NCI-H1105 (cell line): ENCODE results near the gene ST6GALNAC3.
A peak's percentile ranks its signal among the peaks of the same experiment; 100 is the strongest.
"Not testable (repeated sequence)": the region's sequence is repeated elsewhere in the genome, so short reads cannot be mapped to it uniquely, and the experiment has no call there.

Experiments
- DNase-seq: peaks from one replicate; lab custom pipeline; 2025; lab: John Stamatoyannopoulos, UW

Gene ST6GALNAC3

DNA sequence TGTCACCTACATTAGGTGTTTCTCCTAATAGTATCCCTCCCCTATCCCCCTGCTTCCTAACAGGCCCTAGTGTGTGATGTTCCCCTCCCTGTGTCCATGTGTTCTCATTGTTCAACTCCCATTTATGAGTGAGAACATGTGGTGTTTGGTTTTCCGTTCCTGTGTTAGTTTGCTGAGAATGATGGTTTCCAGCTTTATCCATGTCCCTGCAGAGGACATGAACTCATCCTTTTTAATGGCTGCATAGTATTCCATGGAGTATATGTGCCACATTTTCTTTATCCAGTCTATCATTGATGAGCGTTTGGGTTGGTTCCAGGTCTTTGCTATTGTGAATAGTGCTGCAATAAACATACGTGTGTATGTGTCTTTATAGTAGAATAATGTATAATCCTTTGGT lies 267.3 kb downstream of the ST6GALNAC3 start:
- not testable (repeated sequence) for DNase-seq

DNA sequence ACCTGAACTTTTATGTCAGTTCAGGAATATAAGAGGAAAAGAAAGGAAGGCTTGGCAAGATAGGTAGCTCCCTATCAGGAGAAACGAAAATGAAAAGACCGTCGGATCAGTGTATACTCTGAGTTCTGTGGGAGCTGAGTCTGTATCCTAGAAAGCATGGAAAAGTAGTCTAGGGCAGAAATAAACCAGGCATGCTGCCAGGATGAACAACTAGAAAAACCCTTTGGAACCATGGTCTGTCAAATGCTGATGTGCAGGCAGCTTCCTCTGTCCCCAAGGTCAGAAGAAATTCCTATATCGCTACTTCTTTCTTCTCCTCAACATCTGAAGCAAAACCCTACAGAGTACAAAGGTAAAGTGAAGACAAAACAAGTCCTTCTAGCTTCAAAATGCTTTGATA lies 268.8 kb downstream of the ST6GALNAC3 start:
- DNase-seq, result no peak

DNA sequence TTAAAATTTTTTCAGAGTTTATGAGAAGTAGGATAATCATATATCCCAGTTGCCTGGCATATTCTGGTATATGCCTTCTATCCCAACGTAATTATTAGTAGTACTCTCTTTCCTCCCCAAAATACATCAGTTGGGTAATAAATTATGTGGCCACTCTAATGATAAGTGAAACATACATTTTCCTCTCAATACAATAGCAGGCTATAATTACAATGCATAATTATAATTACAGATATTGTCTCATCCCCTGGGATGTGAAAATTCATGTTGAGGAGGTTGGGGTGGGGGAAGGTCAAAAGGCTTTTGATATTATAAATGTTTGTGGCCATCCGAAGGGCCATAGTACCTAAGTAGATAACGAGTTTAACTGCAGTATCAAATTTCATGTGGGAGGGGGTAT lies 277.1 kb downstream of the ST6GALNAC3 start:
- DNase-seq, result no peak

GRCh38 chr1:76352741-76353435 lies 278.3 kb downstream of the ST6GALNAC3 start:
- no peak for DNase-seq

DNA sequence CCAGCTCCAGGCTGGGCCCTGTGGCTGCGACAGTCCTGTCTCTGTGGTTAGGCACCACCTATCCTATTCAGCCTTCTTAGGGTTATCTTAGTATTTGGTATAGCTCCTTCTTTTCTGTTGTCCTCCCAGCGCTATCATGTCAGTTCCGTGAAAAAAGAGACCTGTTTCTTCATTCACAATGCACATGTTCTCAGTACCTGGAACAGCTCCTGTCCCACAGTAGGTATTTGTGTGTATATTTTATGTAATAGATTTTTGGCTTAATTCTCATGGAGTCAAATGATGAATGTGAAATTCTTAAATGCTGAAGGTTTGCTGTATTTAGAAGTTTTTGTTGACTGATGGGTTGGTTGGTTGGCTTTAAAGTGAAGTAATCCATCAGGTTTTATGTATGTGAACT lies 279.7 kb downstream of the ST6GALNAC3 start:
- no peak for DNase-seq

- DNase-seq, result no peak
Observed at GRCh38 chr1:76366726-76367125, 292.2 kb downstream of the ST6GALNAC3 start.

- no peak for DNase-seq
Observed at GRCh38 chr1:76371941-76372340, 297.4 kb downstream of the ST6GALNAC3 start.

- DNase-seq, result peak; percentile 85
Observed at GRCh38 chr1:76374086-76374485, 299.5 kb downstream of the ST6GALNAC3 start.

GRCh38 chr1:76377247-76377646 lies 302.7 kb downstream of the ST6GALNAC3 start:
- no peak for DNase-seq

- no peak for DNase-seq
Observed at GRCh38 chr1:76379506-76379905, 305.0 kb downstream of the ST6GALNAC3 start.

DNA sequence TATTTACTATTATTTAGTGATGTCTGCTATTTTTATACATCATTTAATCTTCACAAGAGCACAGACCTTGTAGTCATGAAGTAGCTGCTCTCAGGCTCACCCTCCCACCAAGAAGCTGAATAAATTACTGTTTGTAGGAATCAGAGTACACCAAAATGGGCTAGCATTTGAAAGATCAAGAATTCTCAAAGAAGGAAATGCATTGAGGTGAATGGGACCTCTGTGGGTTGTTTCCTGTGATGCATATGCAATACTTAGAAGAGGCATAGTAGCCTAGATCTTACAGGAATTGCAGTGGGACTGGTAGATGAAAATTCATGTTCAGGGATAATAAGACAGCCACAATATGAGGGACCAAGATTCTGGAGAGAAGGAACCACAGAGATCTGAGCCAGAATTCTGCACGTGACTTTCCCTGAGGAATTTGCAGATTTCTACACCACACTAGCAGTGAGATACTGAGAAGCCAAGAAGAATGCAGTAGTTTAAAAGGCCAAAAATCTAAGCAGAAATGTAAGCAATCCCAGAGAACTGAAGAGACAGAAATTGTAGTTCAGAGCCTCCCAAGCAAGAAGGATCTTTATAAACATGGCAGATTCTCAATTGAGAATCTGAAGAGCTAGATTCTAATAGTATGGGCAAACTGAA lies 307.0 kb downstream of the ST6GALNAC3 start:
- DNase-seq, result no peak

DNA sequence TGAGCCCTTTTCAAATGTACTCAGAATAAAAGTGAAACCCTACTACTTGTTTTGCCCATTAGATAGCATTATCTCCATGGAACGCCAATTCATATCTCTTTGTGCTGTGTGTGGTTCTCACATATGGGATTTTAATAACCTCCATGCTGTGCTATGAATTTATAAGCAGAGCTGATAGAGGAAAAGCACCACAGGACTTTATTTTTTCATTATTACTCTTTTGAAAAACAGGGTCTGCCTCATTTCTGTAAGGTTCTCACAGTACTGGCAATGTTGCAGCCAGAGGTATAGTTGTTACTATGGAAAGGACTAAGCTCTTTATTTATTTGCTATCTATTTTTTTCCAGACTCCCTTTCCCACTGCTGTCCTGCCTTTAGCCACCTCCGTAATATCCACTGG lies 313.7 kb downstream of the ST6GALNAC3 start:
- no peak for DNase-seq

- DNase-seq, result no peak
Observed at GRCh38 chr1:76390456-76390855, 315.9 kb downstream of the ST6GALNAC3 start.

- no peak for DNase-seq
Observed at GRCh38 chr1:76395059-76395458, 320.5 kb downstream of the ST6GALNAC3 start.

- no peak for DNase-seq
Observed at GRCh38 chr1:76402128-76402527, 327.6 kb downstream of the ST6GALNAC3 start.

GRCh38 chr1:76408303-76408702 lies 333.8 kb downstream of the ST6GALNAC3 start:
- DNase-seq, result no peak

- DNase-seq, result no peak
Observed at GRCh38 chr1:76410499-76410898, 336.0 kb downstream of the ST6GALNAC3 start.

DNA sequence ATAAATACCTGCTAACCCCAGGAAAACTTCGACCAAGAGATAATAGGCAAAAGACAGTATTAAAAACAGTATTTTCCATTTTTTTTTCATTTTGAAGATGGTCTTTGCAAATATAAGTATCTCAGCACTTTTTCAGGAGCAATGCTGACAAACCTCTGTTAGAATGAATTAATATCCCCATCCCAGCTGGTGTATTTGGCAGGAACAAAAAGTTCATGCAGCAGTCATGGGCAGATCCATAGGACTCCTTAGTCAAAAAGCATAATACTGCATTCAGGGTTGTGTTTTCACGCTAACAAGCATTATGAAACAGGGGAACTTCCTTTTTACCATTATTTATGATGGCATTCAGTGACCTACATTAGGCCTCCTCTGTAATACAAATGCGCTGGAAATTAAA lies 344.0 kb downstream of the ST6GALNAC3 start:
- DNase-seq, result no peak

DNA sequence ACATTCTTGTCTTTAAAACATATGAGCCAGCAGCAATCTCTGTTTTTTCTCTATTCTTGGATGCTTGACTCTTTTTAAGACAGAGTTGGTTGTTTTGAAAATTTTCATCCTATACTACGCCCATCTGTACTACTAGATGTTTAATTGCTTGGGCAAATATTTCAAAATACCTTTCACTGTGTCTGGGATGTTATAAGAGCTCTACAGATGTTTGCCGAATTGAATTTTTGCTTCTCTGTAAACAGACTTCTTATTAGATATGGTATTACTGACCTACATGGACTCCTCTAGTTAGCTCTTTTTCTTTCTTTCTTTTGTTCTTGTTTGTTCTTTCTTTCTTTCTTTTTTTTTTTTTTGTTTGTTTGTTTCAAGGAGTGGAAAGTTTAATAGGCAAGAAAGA lies 345.1 kb downstream of the ST6GALNAC3 start:
- DNase-seq, result no peak

GRCh38 chr1:76425201-76426145 lies 350.9 kb downstream of the ST6GALNAC3 start:
- DNase-seq, result no peak

DNA sequence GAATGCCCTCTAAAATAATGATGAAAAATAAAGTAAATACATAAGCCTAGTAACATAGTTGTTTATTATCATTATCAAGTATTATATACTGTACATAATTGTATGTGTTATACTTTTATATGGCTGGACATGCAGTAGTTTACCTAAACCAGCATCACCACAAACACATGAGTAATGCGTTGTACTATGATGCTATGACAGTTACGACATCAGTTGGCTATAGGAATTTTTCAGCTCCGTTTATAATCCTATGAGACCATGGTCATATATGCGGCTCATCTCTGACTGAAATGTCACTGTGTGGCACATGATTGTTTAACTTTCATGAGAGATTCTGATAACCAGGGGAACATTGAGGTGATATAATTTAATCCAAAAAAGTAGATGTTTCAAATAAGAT lies 352.1 kb downstream of the ST6GALNAC3 start:
- DNase-seq, result no peak

DNA sequence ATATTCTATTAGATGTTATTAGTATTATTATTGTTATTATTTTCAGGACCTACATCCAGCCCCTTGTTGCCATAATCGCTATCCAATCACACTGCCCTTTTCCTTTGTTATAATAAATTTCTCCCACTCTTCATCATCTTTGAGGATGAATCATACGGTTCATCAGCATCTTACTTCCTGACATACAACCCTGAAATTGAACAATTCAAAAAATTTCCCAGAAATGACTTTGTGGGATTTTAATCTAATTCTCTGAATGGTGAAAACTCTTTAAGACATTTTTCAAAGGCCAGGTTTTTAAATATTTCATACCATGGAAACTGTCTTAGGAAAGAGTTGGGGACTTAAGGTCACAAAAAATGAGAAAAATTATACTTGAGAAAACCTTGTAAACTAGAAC lies 353.5 kb downstream of the ST6GALNAC3 start:
- DNase-seq, result no peak

GRCh38 chr1:76430531-76430930 lies 356.0 kb downstream of the ST6GALNAC3 start:
- no peak for DNase-seq
